ENCODE data around the gene NDST1. TPM values are rescaled to one million over a fixed set of nuclear protein-coding genes. Genes with fewer than 3 reads are reported as not detected.

The NDST1 gene
- total RNA-seq, 2 donors from 2014 or later = 59.3 to 71.2 TPM

GRCh38 chr5:150588596-150588890, 80.6 kb downstream of the NDST1 start:
- intact Hi-C loops (cut with DNase I) = no loop called here
- no peak for ATAC-seq
- no peak for DNase-seq

GRCh38 chr5:150589862-150590601, 82.1 kb downstream of the NDST1 start:
- intact Hi-C loops (cut with DNase I) = loop anchor here in 1 of 2 donors (2.0 kb wide), 1 partner anchor 67 kb away; no protein-coding TSS in a partner anchor
- DNase-seq (peak; percentile 84), ATAC-seq (peak; percentile 75 to 76)

- DNase-seq = peak; percentile 77
- peak; percentile 58 to 67 for ATAC-seq
- intact Hi-C loops (cut with DNase I) = loop anchor here in 1 of 2 donors (2.0 kb wide), 1 partner anchor 66 kb away; no protein-coding TSS in a partner anchor
These were observed 83.2 kb downstream of the NDST1 start for GRCh38 chr5:150590979-150591695.

GRCh38 chr5:150593593-150593992, 85.7 kb downstream of the NDST1 start:
- peak; percentile 0 to 26 for ATAC-seq
- intact Hi-C loops (cut with DNase I) = no loop called here
- DNase-seq = peak; percentile 73

GRCh38 chr5:150593996-150594395, 86.1 kb downstream of the NDST1 start:
- peak; percentile 33 to 36 for ATAC-seq
- peak; percentile 42 for DNase-seq
- intact Hi-C loops (cut with DNase I) = no loop called here

- ATAC-seq (peak; percentile 20 to 23), DNase-seq (peak; percentile 77)
- intact Hi-C loops (cut with DNase I) = no loop called here
These were observed 87.6 kb downstream of the NDST1 start for GRCh38 chr5:150595466-150596031.

GRCh38 chr5:150596313-150596712, 88.4 kb downstream of the NDST1 start:
- DNase-seq = no peak
- no peak for ATAC-seq
- intact Hi-C loops (cut with DNase I) = no loop called here

GRCh38 chr5:150596826-150597225, 88.9 kb downstream of the NDST1 start:
- peak; percentile 7 for DNase-seq
- no peak for ATAC-seq
- intact Hi-C loops (cut with DNase I) = no loop called here

GRCh38 chr5:150598006-150598405, 90.1 kb downstream of the NDST1 start:
- ATAC-seq (no peak), DNase-seq (peak; percentile 13)
- intact Hi-C loops (cut with DNase I) = no loop called here

GRCh38 chr5:150598821-150599273, 90.9 kb downstream of the NDST1 start:
- intact Hi-C loops (cut with DNase I) = no loop called here

GRCh38 chr5:150599281-150599680, 91.3 kb downstream of the NDST1 start:
- DNase-seq (peak; percentile 13), ATAC-seq (no peak)
- intact Hi-C loops (cut with DNase I) = no loop called here

More at GRCh38 chr5:150598821-150599273, 90.9 kb downstream of the NDST1 start:
- ATAC-seq (no peak), DNase-seq (peak; percentile 20)

GRCh38 chr5:150599917-150600511, 92.1 kb downstream of the NDST1 start:
- intact Hi-C loops (cut with DNase I) = no loop called here
- peak; percentile 67 to 71 for ATAC-seq
- DNase-seq = peak; percentile 92

- ATAC-seq = peak; percentile 35 to 37
- peak; percentile 32 for DNase-seq
- intact Hi-C loops (cut with DNase I) = no loop called here
These were observed 92.9 kb downstream of the NDST1 start for GRCh38 chr5:150600616-150601490.

GRCh38 chr5:150601491-150602345, 93.8 kb downstream of the NDST1 start:
- DNase-seq (peak; percentile 13), ATAC-seq (no peak)
- intact Hi-C loops (cut with DNase I) = no loop called here

- DNase-seq (peak; percentile 66), ATAC-seq (peak; percentile 32 to 54)
- intact Hi-C loops (cut with DNase I) = no loop called here
These were observed 95.1 kb downstream of the NDST1 start for GRCh38 chr5:150603052-150603451.

- ATAC-seq = no peak
- peak; percentile 11 for DNase-seq
- intact Hi-C loops (cut with DNase I) = no loop called here
These were observed 95.6 kb downstream of the NDST1 start for GRCh38 chr5:150603491-150603890.

- ATAC-seq (peak in 1 of 2 donors; percentile 17), DNase-seq (peak; percentile 20)
- intact Hi-C loops (cut with DNase I) = no loop called here
These were observed 96.1 kb downstream of the NDST1 start for GRCh38 chr5:150604010-150604409.

Data from left cardiac atrium (tissue), 4 donors.